Endodermal cell (in vitro differentiated cells): ENCODE results near the gene TENT5C. TPM values are rescaled to one million over a fixed set of nuclear protein-coding genes. Genes with fewer than 3 reads are reported as not detected.

Experiments used
- DNase-seq: peaks from one replicate; pipeline ENCODE4 v3.0.0-alpha.2; 2017
- H3K27ac ChIP-seq: 2 replicates; pipeline ENCODE4 v1.5.1; 2013; ENCODE audit warnings: mild to moderate bottlenecking, low read depth, low read length, moderate library complexity
- H3K27me3 ChIP-seq: 2 replicates; pipeline ENCODE4 v1.6.1; 2013; ENCODE audit warnings: mild to moderate bottlenecking, low read length, moderate library complexity; ENCODE audit not compliant: insufficient read depth, control insufficient read depth, poor library complexity, severe bottlenecking
- H3K36me3 ChIP-seq: 2 replicates; pipeline ENCODE4 v1.7.0; 2013; ENCODE audit warnings: mild to moderate bottlenecking, low read length, moderate library complexity; ENCODE audit not compliant: control insufficient read depth, insufficient read depth
- H3K4me1 ChIP-seq: one replicate; pipeline ENCODE4 v1.7.0; 2013; ENCODE audit warnings: low read length; ENCODE audit not compliant: control insufficient read depth, insufficient read depth
- H3K4me3 ChIP-seq: 2 replicates; pipeline ENCODE4 v1.5.1; 2013; ENCODE audit warnings: mild to moderate bottlenecking, low read length, moderate library complexity
- H3K9ac ChIP-seq: 2 replicates; pipeline ENCODE4 v1.6.1; 2013; ENCODE audit warnings: mild to moderate bottlenecking, low read length, moderate library complexity; ENCODE audit not compliant: poor library complexity, severe bottlenecking; ENCODE audit errors: extremely low read depth
- H3K9me3 ChIP-seq: 2 replicates; pipeline ENCODE4 v1.6.1; 2013; ENCODE audit warnings: mild to moderate bottlenecking, low read length, moderate library complexity; ENCODE audit not compliant: control insufficient read depth
- H3K27ac Mint-ChIP-seq: 2 replicates; pipeline ENCODE4 v1.8.0; 2020; ENCODE audit warnings: mixed read lengths
- H3K27me3 Mint-ChIP-seq: 2 replicates; pipeline ENCODE4 v1.8.0; 2021; ENCODE audit warnings: mild to moderate bottlenecking, mixed read lengths; ENCODE audit not compliant: insufficient read depth
- H3K36me3 Mint-ChIP-seq: 2 replicates; pipeline ENCODE4 v1.8.0; 2020; ENCODE audit warnings: low read depth, mixed read lengths
- H3K4me1 Mint-ChIP-seq: 2 replicates; pipeline ENCODE4 v1.8.0; 2020; ENCODE audit warnings: mixed read lengths
- H3K4me3 Mint-ChIP-seq: 2 replicates; pipeline ENCODE4 v1.8.0; 2020; ENCODE audit warnings: mild to moderate bottlenecking, moderate library complexity, mixed read lengths
- H3K9me3 Mint-ChIP-seq: 2 replicates; pipeline ENCODE4 v1.8.0; 2020; ENCODE audit warnings: mild to moderate bottlenecking, mixed read lengths
- CTCF ChIP-seq: fragments of 200-600 bp; sonication (generic); conservative IDR thresholded peaks from 2 replicates; pipeline ENCODE4 v1.5.0; 2021; ENCODE audit warnings: antibody characterized with exemption, mild to moderate bottlenecking
- WGBS, 2 experiments: methylation state at CpG; one replicate each; pipeline versions ENCODE4 v1.1.5 to v1.1.7; 2013; ENCODE audit warnings: missing lambda C conversion rate in 2 of 2, mixed read lengths in 1 of 2; ENCODE audit not compliant: insufficient coverage in 1 of 2, insufficient read length in 1 of 2; 5-methylcytosine and 5-hydroxymethylcytosine counted together
- total RNA-seq, 2 donors: library from RNA; stranded (reverse); fragmentation: NEBNext Ultra II Directional in 1 of 2; extraction: Animal tissue kit (Norgen Biotek cat#: 25700) in 1 of 2; gene quantifications; 2 replicates in 1 of 2; 3 replicates in 1 of 2; pipeline ENCODE4 v1.2.1, GENCODE V29; 2021

TENT5C gene
- total RNA-seq, 2 donors from 2014 or later: 1.0 to 1.4 TPM

- peaks cover 35% of the 10 kb centered on the region for H3K27me3 ChIP-seq
- H3K4me3 Mint-ChIP-seq: no peak overlapping the region
Observed at GRCh38 chr1:117608115-117608615, 2.3 kb downstream of the TENT5C start.

GRCh38 chr1:117608758-117609157, 2.9 kb downstream of the TENT5C start:
- Mint-ChIP-seq H3K36me3 (no peaks in the 10 kb centered on the region), H3K27me3 (peaks cover 37% of the 10 kb centered on the region), H3K9me3 (no peaks in the 10 kb centered on the region), H3K4me1 (peaks cover 33% of the 10 kb centered on the region), H3K4me3 (no peak overlapping the region), H3K27ac (no peak overlapping the region)
- Histone ChIP-seq H3K4me3 (no peak overlapping the region), H3K36me3 (no peaks in the 10 kb centered on the region), H3K9ac (no peak overlapping the region), H3K27ac (no peak overlapping the region), H3K9me3 (no peaks in the 10 kb centered on the region), H3K27me3 (peaks cover 29% of the 10 kb centered on the region), H3K4me1 (peaks cover 5% of the 10 kb centered on the region)
- TF ChIP-seq CTCF: no peak
- 86% methylated on average over 1 of the region's 1 CpG; no CpG with 5 or more reads in 1 of the 2 experiments for WGBS, 2 experiments
- no peak for DNase-seq

More at GRCh38 chr1:117608115-117608615, 2.3 kb downstream of the TENT5C start:
- DNase-seq: no peak
- Histone ChIP-seq H3K9ac (no peak overlapping the region), H3K27ac (no peak overlapping the region), H3K36me3 (no peaks in the 10 kb centered on the region), H3K4me1 (peaks cover 5% of the 10 kb centered on the region), H3K9me3 (no peaks in the 10 kb centered on the region), H3K4me3 (no peak overlapping the region)
- H3K9me3 Mint-ChIP-seq: no peaks in the 10 kb centered on the region
- H3K27me3 Mint-ChIP-seq: peaks cover 41% of the 10 kb centered on the region
- WGBS, 2 experiments: 82 to 90% methylated on average over 5 to 7 of the region's 7 CpGs
- no peak overlapping the region for H3K27ac Mint-ChIP-seq
- no peaks in the 10 kb centered on the region for H3K36me3 Mint-ChIP-seq
- TF ChIP-seq CTCF: no peak
- H3K4me1 Mint-ChIP-seq: peaks cover 27% of the 10 kb centered on the region

GRCh38 chr1:117609471-117609911, 3.6 kb downstream of the TENT5C start:
- Histone ChIP-seq H3K9me3 (no peaks in the 10 kb centered on the region), H3K27me3 (peaks cover 23% of the 10 kb centered on the region), H3K36me3 (no peaks in the 10 kb centered on the region), H3K27ac (no peak overlapping the region), H3K4me1 (peaks cover 11% of the 10 kb centered on the region), H3K9ac (no peak overlapping the region), H3K4me3 (no peak overlapping the region)
- peak; percentile 35 for DNase-seq
- Mint-ChIP-seq H3K27ac (no peak overlapping the region), H3K36me3 (no peaks in the 10 kb centered on the region), H3K4me3 (no peak overlapping the region), H3K4me1 (peaks cover 40% of the 10 kb centered on the region), H3K27me3 (peaks cover 33% of the 10 kb centered on the region), H3K9me3 (no peaks in the 10 kb centered on the region)
- no peak for TF ChIP-seq CTCF
- WGBS, 2 experiments: 92 to 95% methylated on average over 10 to 12 of the region's 12 CpGs
